ENCODE data around the gene OSTC.

- TF ChIP-seq CTCF (IDR thresholded peaks at IDR 0.05): no peak
- TF ChIP-seq POLR2A (IDR thresholded peaks at IDR 0.05): no peak
These were observed 53.0 kb downstream of the OSTC start for GRCh38 chr4:108703370-108703769.
